22Rv1 (cell line): ENCODE measurements around the gene HOXA3.

Source experiments
- H3K27ac ChIP-seq: fragments of 450-650 bp; 2 replicates; pipeline ENCODE4 v1.5.1; 2017
- ZFX ChIP-seq: fragments of 450-650 bp; IDR thresholded peaks from 2 replicates; pipeline ENCODE4 v1.6.1; 2017; ENCODE audit warnings: antibody characterized with exemption, borderline replicate concordance
- TF ChIP-seq, protein P1 (sequence below): fragments of 450-650 bp; IDR thresholded peaks from 2 replicates; pipeline ENCODE4 v1.5.1; 2017; ENCODE audit warnings: mild to moderate bottlenecking

The HOXA3 gene

GRCh38 chr7:27151931-27152815 lies at the start of gene HOXA3:
HOXA3 (minus strand) TSS chr7:27152583; CDS start chr7:27110640, 41,943 bp downstream.
- peak within 1 kb of the TSS; percentile 99 for H3K27ac ChIP-seq
- TF ChIP-seq ZFX: no peak
- TF ChIP-seq, protein P1, sequence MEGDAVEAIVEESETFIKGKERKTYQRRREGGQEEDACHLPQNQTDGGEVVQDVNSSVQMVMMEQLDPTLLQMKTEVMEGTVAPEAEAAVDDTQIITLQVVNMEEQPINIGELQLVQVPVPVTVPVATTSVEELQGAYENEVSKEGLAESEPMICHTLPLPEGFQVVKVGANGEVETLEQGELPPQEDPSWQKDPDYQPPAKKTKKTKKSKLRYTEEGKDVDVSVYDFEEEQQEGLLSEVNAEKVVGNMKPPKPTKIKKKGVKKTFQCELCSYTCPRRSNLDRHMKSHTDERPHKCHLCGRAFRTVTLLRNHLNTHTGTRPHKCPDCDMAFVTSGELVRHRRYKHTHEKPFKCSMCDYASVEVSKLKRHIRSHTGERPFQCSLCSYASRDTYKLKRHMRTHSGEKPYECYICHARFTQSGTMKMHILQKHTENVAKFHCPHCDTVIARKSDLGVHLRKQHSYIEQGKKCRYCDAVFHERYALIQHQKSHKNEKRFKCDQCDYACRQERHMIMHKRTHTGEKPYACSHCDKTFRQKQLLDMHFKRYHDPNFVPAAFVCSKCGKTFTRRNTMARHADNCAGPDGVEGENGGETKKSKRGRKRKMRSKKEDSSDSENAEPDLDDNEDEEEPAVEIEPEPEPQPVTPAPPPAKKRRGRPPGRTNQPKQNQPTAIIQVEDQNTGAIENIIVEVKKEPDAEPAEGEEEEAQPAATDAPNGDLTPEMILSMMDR: no peak

DNA sequence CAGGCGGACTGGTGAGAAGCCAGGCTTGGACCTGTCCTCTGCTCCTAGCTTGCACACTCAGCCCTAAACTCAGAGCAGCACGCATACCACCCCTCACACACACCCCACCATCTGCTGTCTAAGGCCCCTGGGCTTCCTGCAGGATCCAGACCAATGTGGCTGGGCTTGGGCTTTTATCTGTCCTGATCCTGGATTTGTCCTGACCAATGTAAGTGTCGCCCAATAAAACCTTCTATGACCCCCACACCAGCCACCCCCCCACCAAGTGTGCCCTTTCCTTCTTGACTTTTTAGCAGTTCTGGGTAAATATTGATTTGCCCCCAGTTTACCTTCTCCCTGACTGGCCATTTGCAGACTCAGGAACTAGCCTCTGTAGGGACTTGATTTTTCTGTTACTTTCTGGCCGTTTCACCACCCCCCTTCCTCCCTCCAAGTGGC lies 49.2 kb upstream of the HOXA3 start:
- TF ChIP-seq, protein P1: no peak
- TF ChIP-seq ZFX: no peak

GRCh38 chr7:27200761-27201579 lies 48.6 kb upstream of the HOXA3 start:
- no peak overlapping the region for H3K27ac ChIP-seq
- TF ChIP-seq, protein P1: no peak
- TF ChIP-seq ZFX: no peak

More for the DNA sequence above, 49.2 kb upstream of the HOXA3 start:
- no peak overlapping the region for H3K27ac ChIP-seq

DNA sequence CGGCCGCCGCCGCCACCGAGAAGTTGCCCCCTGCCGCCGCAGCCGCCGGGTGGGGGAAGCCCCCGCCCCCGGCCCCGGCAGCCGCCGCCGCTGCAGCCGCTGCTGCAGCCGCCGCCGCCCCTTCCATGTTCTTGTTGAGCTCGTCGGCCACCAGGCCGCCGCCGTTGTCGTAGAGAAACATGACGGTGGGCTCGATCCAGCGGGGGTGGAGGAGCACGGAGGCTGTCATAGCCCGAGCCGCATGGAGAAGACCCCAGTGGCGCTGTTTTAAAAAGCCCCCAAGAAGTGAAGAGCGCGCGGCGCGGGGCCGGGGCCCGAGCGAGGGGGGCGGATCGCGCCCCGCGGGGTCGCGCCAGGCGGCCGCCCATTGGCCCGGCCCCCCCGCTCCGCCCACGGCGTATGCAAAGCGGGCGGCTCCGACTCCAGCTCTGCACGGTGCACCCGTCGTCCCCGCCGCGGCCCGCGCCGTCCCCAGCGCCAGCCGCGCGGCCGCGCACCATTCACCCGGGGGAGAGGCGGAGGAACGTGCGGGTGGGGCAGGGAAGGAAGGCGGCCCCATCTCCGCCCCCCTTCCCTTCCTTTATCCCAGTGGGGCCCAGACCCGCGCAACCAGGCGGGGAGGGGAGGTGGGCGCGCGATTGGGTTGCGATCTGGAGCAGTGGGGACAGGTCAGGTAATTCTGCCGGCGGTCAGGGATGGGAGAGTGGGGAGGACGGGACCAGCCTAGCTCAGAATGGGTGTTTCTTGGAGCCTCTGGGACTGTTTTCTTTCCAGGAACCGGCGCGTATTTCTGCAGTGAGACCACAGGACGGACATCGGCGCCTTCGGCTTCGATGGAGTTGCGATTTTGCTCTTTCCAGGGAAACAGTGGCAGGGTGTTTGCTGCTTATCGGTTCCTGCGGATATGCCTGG lies 47.7 kb upstream of the HOXA3 start, which contains the start of gene HOXA13:
HOXA13 (minus strand) TSS at position 243 of the 912 bp plus-strand sequence; CDS start at position 229, 14 bp downstream.
- no peak within 1 kb of the TSS for H3K27ac ChIP-seq
- TF ChIP-seq ZFX: no peak
- TF ChIP-seq, protein P1: no peak; the same call in 1 of the 2 replicates

- TF ChIP-seq, protein P1: no peak; the same call in 1 of the 2 replicates
- TF ChIP-seq ZFX: no peak
- H3K27ac ChIP-seq: no peak overlapping the region
These were observed 46.8 kb upstream of the HOXA3 start for GRCh38 chr7:27198871-27199801.
